D721Med (cell line): ENCODE measurements around the gene BUD13.

ENCODE experiments used
- DNase-seq: peaks from one replicate; pipeline ENCODE4 v3.0.0; 2011; ENCODE audit warnings: low spot score; ENCODE audit not compliant: insufficient read length
- FAIRE-seq: peaks from 2 replicates; lab custom pipeline; 2011; peaks lifted over from hg19 to GRCh38; lab: Jason Lieb, UNC
- CTCF ChIP-seq: IDR thresholded peaks from 2 replicates; pipeline ENCODE4 v1.5.1; 2012; ENCODE audit warnings: mild to moderate bottlenecking, control low read depth; ENCODE audit not compliant: insufficient read depth; ENCODE audit errors: missing control alignments

The BUD13 gene

DNA sequence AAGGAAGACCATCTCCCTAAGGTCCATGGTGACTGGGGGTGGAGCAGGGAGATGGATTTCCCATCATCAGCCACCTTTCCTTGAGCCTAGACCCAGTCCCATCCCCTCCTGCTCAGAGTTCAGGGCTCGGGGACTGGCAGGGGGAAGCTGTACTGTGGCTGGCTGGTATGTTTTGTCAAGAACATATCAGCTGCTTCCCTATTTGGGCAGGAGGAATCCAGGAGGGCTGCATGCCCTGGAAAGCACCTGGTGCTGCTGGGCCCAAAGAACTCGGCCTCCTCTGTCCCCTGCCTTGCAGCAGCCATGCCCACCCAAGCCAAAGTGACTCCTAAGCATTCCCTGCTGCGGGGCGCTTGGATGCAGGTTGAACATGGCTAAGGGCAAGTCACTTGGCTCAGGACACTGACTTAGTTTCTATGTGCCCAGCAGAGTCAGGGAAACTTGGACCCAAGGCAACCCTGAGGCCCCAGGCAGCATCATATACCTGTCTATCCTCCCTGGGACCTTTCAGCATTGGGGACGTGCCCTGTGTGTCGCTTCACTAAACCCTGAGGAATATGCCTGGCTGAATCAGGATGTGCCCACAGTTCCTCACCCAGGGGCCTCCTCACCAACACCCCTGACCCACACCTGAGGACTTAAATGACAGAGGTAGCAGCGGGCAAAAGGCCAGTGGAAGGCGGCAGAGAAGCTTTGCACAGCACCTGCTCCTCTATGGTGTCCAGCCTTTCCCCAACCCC is 43.1 kb downstream of the BUD13 start:
- DNase-seq (no peak), FAIRE-seq (no peak)
- TF ChIP-seq CTCF: no peak

- DNase-seq (no peak), FAIRE-seq (no peak)
- no peak for TF ChIP-seq CTCF
Observed at GRCh38 chr11:116727990-116728389, 44.8 kb downstream of the BUD13 start.

GRCh38 chr11:116725434-116726221 is 47.2 kb downstream of the BUD13 start:
- FAIRE-seq (no peak), DNase-seq (no peak)

DNA sequence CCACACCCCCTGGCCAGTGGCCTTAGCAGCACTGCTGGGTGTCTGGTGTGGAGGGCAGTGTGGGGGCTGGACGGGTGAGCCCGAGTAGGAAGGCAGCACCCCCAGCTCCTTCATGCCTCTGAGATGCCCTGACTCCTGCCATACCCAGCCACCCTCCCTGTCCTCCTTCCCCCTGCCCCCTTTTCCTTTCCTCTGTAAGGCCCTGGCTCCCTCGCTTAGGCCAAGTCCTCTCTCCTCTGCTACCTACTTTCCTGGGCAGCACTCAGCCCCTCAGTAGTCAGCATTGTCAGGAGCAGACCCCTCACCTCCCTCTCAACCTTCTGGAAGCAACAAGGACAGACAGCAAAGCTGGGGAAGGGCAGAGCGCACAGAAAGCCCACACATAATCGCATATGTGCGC is 48.0 kb downstream of the BUD13 start:
- no peak for DNase-seq
- no peak for TF ChIP-seq CTCF
- FAIRE-seq: no peak

More at GRCh38 chr11:116725434-116726221, 47.2 kb downstream of the BUD13 start:
- no peak for TF ChIP-seq CTCF

DNA sequence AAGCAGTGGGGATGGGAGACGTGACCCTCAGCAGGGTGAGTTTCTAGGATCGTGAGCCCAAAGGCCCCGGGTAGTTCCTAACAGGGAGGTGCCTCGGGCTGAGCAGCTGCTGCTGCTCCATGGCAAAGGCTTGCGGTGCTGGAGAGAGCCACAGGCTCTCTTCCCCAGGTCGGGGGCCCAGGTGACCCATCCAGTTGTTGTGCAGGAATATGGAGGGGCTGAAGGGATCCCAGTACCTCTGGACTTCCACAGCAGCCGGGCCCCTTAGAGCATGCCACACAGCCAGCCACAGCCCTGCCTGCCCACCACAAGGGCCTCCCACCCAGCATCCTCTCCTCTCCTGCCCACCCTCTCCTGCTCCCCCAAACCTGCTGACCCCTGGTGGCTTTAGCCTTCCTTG is 49.3 kb downstream of the BUD13 start:
- FAIRE-seq (no peak), DNase-seq (no peak)
- TF ChIP-seq CTCF: no peak

GRCh38 chr11:116721988-116722387 is 50.8 kb downstream of the BUD13 start:
- no peak for FAIRE-seq
- DNase-seq: no peak
- no peak for TF ChIP-seq CTCF

GRCh38 chr11:116720895-116721294 is 51.9 kb downstream of the BUD13 start:
- FAIRE-seq: no peak
- TF ChIP-seq CTCF: no peak
- DNase-seq: no peak
